Parathyroid adenoma (tissue), 2 donors: Measurements from ENCODE around the gene ACOX1.
A peak's percentile ranks its signal among the peaks of the same experiment; 100 is the strongest.

ENCODE experiments used
- H2AFZ ChIP-seq: fragments of 300-600 bp; sonication (generic); one replicate; pipeline ENCODE4 v1.7.0; 2017; ENCODE audit warnings: antibody characterized with exemption, mild to moderate bottlenecking
- H3K27ac ChIP-seq: fragments of 300-600 bp; sonication (generic); one replicate; pipeline ENCODE4 v1.7.0; 2017
- H3K27me3 ChIP-seq: fragments of 300-600 bp; sonication (generic); one replicate; pipeline ENCODE4 v1.7.0; 2017; ENCODE audit warnings: low read length; ENCODE audit not compliant: control insufficient read depth, insufficient read depth
- H3K36me3 ChIP-seq: fragments of 300-600 bp; sonication (generic); one replicate; pipeline ENCODE4 v1.7.0; 2017; ENCODE audit warnings: low read length; ENCODE audit not compliant: control insufficient read depth, insufficient read depth
- H3K4me1 ChIP-seq: fragments of 300-600 bp; sonication (generic); one replicate; pipeline ENCODE4 v1.7.0; 2017; ENCODE audit warnings: control low read depth
- H3K4me2 ChIP-seq: fragments of 300-600 bp; sonication (generic); one replicate; pipeline ENCODE4 v1.7.0; 2017; ENCODE audit warnings: low read length
- H3K4me3 ChIP-seq: fragments of 300-600 bp; sonication (generic); one replicate; pipeline ENCODE4 v1.7.0; 2017; ENCODE audit warnings: low read depth, low read length
- H3K79me2 ChIP-seq: fragments of 300-600 bp; sonication (generic); one replicate; pipeline ENCODE4 v1.7.0; 2017; ENCODE audit warnings: control low read depth
- H3K9ac ChIP-seq: fragments of 300-600 bp; sonication (generic); one replicate; pipeline ENCODE4 v1.7.0; 2017; ENCODE audit warnings: mild to moderate bottlenecking
- H3K9me3 ChIP-seq: fragments of 300-600 bp; sonication (generic); one replicate; pipeline ENCODE4 v1.7.0; 2017; ENCODE audit warnings: low read length; ENCODE audit not compliant: control insufficient read depth
- TF ChIP-seq, protein P1 (sequence below): fragments of 300-600 bp; sonication (generic); IDR thresholded peaks from one replicate; pipeline ENCODE4 v1.7.0; 2017; ENCODE audit warnings: antibody characterized with exemption, mild to moderate bottlenecking
- donor health status: primary hyperparathyroidism.

The ACOX1 gene

GRCh38 chr17:75906143-75906884 lies 72.7 kb downstream of the ACOX1 start:
- H3K9ac ChIP-seq, result no peak overlapping the region
- H3K79me2 ChIP-seq, result peaks cover 5% of the 10 kb centered on the region
- TF ChIP-seq, protein P1, sequence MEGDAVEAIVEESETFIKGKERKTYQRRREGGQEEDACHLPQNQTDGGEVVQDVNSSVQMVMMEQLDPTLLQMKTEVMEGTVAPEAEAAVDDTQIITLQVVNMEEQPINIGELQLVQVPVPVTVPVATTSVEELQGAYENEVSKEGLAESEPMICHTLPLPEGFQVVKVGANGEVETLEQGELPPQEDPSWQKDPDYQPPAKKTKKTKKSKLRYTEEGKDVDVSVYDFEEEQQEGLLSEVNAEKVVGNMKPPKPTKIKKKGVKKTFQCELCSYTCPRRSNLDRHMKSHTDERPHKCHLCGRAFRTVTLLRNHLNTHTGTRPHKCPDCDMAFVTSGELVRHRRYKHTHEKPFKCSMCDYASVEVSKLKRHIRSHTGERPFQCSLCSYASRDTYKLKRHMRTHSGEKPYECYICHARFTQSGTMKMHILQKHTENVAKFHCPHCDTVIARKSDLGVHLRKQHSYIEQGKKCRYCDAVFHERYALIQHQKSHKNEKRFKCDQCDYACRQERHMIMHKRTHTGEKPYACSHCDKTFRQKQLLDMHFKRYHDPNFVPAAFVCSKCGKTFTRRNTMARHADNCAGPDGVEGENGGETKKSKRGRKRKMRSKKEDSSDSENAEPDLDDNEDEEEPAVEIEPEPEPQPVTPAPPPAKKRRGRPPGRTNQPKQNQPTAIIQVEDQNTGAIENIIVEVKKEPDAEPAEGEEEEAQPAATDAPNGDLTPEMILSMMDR, result no peak
- peak overlapping the region; percentile 19 for H3K27ac ChIP-seq
- H3K4me2 ChIP-seq, result no peak overlapping the region
- H3K36me3 ChIP-seq, result no peaks in the 10 kb centered on the region
- H3K4me1 ChIP-seq, result peaks cover 3% of the 10 kb centered on the region
- no peak overlapping the region for H3K4me3 ChIP-seq
- peak overlapping the region; percentile 28 for H2AFZ ChIP-seq
- no peaks in the 10 kb centered on the region for H3K9me3 ChIP-seq
- H3K27me3 ChIP-seq, result no peaks in the 10 kb centered on the region

DNA sequence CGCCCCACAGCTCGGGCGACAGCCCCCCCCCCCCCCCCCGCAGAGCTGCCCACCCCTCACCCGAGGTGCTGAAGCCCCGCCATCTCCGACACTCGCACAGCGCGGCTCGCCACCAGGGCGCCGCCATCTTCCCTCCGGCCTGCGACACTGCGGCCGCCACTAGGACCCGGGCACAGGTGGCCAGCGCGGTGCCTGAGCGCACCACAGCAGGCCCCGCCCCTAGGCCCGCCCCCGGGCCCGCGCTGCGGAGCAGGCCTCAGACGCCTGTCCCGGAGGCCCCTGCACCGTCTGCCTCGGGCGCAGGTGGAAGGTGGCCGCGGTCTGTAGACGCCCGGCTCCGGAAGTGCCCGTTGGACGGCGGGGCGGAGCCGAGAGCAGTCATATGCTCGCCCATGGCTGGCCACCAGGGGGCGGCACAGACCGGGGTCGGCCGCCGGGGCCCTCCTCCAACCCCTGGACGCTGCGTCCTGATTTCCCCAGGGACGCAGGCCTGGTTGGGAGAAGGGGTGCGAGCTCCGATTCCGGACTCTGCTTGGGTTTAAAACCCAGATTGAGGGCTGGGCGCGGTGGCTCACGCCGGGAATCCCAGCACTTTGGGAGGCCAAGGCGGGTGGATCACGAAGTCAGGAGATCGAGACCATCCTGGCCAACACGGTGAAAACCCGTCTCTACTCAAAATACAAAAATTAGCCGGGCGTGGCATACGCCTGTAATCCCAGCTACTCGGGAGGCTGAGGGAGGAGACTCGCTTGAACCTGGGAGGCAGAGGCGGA lies 74.0 kb downstream of the ACOX1 start, which contains the start of gene MRPL38:
Gene MRPL38 (minus strand): TSS at position 136 of the 773 bp plus-strand sequence. CDS start 9 bp downstream, at position 127.
- peak within 1 kb of the TSS; percentile 90 for H2AFZ ChIP-seq
- H3K4me1 ChIP-seq, result peaks cover 3% of the 10 kb centered on the region
- peak within 1 kb of the TSS; percentile 76 for H3K4me3 ChIP-seq
- TF ChIP-seq, protein P1, result peak; percentile 100
- H3K4me2 ChIP-seq, result peak within 1 kb of the TSS; percentile 73
- peak within 1 kb of the TSS; percentile 87 for H3K27ac ChIP-seq
- H3K36me3 ChIP-seq, result no peaks in the 10 kb centered on the region
- no peaks in the 10 kb centered on the region for H3K27me3 ChIP-seq
- H3K9me3 ChIP-seq, result no peaks in the 10 kb centered on the region
- peaks cover 13% of the 10 kb centered on the region for H3K79me2 ChIP-seq
- H3K9ac ChIP-seq, result peak within 1 kb of the TSS; percentile 74

DNA sequence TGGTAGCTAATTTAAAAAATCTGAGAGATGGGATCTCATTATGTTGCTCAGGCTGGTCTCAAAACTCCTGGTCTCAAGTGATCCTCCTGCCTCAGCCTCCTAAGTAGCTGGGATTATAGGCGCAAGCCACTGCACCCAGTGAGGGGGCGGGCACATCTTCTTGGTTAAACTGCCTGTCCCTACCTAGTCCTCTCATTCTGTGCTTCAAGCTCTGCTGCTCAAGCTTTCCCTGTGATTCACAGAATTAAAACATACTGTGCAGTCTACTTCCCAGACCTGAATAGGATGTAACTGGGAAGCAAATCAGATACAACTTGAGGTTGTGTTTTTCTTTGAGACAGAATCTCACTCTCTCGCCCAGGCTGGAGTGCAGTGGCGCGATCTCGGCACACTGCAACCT lies 76.6 kb downstream of the ACOX1 start:
- no peak overlapping the region for H3K27ac ChIP-seq
- no peaks in the 10 kb centered on the region for H3K9me3 ChIP-seq
- H3K27me3 ChIP-seq, result no peaks in the 10 kb centered on the region
- H3K4me3 ChIP-seq, result no peak overlapping the region
- no peak overlapping the region for H3K9ac ChIP-seq
- no peak overlapping the region for H2AFZ ChIP-seq
- TF ChIP-seq, protein P1, result no peak
- no peak overlapping the region for H3K4me2 ChIP-seq
- H3K79me2 ChIP-seq, result peaks cover 13% of the 10 kb centered on the region
- peaks cover 3% of the 10 kb centered on the region for H3K4me1 ChIP-seq
- no peaks in the 10 kb centered on the region for H3K36me3 ChIP-seq

- no peaks in the 10 kb centered on the region for H3K36me3 ChIP-seq
- no peak overlapping the region for H3K27ac ChIP-seq
- H3K4me3 ChIP-seq, result no peak overlapping the region
- TF ChIP-seq, protein P1, result no peak
- H3K79me2 ChIP-seq, result peaks cover 13% of the 10 kb centered on the region
- H2AFZ ChIP-seq, result no peak overlapping the region
- H3K4me1 ChIP-seq, result peaks cover 3% of the 10 kb centered on the region
- no peaks in the 10 kb centered on the region for H3K9me3 ChIP-seq
- no peak overlapping the region for H3K4me2 ChIP-seq
- H3K9ac ChIP-seq, result no peak overlapping the region
- H3K27me3 ChIP-seq, result no peaks in the 10 kb centered on the region
These were observed 77.2 kb downstream of the ACOX1 start for GRCh38 chr17:75901727-75902126.
